AG09319 (cell line): ENCODE measurements around the gene LIMD2.

Experiments
- DNase-seq: peaks from one replicate; pipeline ENCODE4 v3.0.0-alpha.2; 2010; ENCODE audit warnings: low read depth; ENCODE audit errors: extremely low read depth
- TF ChIP-seq, protein P1 (sequence below): IDR thresholded peaks from 2 replicates; pipeline ENCODE4 v1.5.1; 2011; ENCODE audit warnings: low read depth, mild to moderate bottlenecking, inconsistent platforms, low read length, moderate library complexity

LIMD2 gene

DNA sequence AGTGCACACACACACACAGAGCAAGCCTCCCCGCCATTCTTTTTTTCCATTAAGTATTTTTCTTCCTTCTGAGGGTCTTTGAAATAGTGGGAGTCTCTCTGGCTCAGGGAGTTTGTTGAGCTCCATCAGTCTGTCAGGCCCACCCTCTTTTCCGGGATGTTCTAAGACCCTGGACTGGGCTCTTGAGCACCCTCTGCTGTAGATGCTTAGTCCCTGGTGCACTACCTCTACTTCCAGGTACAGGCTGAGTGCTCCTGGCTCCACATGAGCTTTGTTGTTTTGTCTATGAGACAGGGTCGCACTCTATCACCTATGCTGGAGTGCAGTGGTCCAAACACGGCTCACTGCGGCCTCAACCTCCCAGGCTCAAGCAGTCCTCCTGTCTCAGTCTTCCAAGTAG is 20.7 kb downstream of the LIMD2 start:
- TF ChIP-seq, protein P1, sequence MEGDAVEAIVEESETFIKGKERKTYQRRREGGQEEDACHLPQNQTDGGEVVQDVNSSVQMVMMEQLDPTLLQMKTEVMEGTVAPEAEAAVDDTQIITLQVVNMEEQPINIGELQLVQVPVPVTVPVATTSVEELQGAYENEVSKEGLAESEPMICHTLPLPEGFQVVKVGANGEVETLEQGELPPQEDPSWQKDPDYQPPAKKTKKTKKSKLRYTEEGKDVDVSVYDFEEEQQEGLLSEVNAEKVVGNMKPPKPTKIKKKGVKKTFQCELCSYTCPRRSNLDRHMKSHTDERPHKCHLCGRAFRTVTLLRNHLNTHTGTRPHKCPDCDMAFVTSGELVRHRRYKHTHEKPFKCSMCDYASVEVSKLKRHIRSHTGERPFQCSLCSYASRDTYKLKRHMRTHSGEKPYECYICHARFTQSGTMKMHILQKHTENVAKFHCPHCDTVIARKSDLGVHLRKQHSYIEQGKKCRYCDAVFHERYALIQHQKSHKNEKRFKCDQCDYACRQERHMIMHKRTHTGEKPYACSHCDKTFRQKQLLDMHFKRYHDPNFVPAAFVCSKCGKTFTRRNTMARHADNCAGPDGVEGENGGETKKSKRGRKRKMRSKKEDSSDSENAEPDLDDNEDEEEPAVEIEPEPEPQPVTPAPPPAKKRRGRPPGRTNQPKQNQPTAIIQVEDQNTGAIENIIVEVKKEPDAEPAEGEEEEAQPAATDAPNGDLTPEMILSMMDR, result no peak
- DNase-seq, result no peak

DNA sequence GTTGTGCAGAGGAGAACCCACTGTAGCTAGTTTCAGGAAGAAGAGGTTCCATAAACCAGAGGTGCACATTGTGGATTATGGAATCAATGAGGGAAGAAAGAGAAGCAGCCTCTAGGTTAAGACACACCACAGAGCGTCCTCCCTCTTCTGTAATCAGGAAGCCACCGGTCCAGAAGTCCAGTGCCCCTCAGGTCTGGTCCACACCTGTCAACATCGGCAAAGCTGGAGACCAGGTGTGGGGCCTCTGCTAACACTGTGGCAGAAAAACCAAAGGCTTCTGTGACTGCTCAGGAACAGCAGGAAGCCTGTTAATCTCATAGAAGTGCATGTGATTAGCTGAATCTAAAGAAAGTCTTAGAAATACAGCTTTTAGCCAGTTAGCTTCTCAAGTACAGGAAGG is 23.3 kb downstream of the LIMD2 start:
- TF ChIP-seq, protein P1, result no peak
- no peak for DNase-seq

DNA sequence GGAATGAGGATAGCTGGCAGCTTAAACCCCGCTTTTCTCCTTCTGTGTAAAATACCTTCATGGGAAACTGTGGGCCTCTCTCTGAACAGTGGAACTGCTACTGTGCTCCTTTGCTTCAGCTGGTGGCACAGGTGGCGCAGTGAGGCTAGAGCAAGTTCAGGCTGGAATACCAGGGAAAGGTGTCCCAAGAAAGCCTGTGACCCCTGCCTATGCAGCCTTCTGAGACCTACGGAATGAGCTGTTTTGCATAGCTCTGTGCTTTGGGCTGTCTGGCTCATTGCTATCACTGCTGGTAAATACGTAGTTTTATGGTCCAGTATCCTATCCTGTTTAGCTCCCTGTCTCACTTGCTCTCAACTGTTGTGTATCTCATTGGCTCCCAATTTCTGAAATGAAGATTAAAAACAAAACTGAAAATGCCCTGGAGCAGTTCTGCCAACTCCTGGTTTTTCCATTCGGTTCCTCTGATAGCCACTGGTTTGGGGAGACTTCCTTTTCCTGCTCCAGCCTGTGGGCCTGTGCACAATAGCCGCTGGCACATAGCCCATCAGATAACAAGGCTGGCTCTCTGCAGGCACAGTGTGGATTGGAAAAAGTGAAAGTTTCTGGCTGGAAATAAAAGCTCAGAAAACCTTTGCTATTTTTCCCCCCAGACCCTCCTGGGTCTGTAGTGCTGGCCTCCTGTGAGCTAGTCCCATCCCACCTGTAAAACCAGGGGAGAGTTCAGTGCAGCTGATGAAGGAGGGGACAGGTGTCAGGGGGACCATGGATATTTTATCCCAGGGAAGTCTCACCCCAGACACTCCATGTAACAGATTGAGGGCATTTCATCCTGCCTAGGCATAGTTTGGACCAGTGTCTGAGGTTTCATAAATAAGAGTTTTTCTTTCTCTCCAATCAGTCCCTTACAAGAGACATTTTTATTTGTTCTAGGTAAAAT is 24.0 kb downstream of the LIMD2 start:
- peak; percentile 68 for DNase-seq

DNA sequence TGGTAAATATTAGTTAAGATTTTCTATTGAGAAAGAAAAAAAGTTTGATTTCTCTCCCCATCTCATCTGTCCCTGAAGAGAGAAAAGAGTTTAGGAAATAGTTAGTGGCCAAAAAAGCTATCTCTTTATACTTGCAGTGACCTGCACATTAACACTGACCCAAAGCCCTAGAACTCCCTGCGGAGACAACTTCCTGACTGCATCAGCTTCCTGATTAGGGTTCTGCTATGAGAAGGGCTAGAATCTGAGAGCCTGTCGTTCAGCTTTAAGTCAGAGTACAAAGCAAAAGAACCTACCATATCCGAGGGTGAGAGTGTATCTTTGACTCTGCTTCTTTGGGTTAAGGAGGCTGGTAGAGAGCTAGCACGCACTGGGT is 24.7 kb downstream of the LIMD2 start:
- no peak for DNase-seq
- TF ChIP-seq, protein P1, result no peak

More for the DNA sequence above, 24.0 kb downstream of the LIMD2 start:
- TF ChIP-seq, protein P1, result no peak

DNA sequence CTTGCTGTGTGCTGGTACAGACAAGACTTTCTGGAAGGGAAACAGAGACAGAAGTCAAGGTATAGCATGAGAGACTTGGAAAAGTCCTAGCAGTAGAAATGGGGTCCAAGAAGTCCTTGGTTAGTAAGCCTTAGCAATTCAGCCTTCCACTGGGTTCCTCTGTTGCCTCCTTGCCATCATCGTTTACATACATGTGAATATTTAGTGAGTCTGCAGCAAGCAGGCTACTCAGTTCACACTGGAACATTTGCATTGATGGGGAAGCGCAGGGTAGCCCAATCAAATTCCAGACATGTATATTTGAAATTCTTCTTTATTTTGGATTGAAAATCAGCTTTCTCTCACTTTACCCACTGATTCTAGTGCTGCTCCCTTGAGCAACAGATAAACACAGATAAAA is 27.1 kb downstream of the LIMD2 start:
- TF ChIP-seq, protein P1, result no peak
- no peak for DNase-seq

DNA sequence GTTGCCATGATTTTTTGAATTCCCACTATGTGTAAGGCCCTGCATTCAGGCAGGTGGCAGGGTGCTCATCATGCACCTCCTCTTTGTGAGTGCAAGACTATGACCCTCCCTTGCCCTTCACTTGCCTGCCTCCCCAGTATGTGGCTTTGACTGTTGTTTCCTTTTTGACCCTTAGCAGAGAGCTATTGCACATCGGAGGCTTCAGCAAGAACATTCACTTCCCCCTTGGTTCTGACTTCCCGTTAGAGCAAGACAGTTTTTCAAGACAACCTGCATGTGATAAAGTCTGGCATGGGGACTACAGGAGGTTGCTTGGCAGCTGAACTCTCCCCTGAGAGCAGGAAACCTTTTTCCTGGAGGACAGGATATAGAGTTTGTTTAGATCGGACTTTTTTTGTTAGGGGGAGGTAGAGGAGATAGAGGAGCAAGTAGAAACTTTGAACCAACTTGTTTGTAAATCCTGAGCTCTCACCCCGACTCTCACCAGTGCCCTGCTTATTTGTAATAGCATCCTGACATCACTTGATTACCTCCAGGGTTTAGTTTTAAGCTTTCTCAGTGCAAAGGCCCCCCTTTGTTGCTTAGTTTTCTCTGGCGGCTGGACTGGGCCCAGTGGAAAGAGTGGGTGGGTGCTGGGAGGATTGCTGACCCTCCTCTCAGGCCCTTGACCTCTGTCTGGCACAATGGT is 34.3 kb downstream of the LIMD2 start:
- no peak for DNase-seq
- TF ChIP-seq, protein P1, result no peak

DNA sequence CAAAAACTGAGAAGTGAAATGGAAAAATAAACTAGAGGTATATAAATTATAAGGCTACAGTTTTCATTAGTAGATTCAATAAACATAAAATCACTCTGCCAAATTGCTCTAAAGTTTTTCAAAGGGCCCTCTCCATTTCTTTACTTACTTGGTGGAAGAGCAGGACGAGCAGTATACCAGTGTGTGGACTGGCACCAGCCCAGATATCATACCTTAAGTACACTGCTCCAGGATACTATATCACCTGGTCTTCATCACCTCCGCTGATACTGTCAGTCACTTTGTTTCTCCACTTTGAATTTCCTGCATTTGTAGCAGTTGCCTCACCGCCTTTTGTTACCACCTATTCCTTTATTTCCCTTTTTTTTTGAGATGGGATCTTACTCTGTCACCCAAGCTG is 40.1 kb downstream of the LIMD2 start:
- TF ChIP-seq, protein P1, result no peak
- DNase-seq, result no peak
